ENCODE measurements around the gene RTL1.

The RTL1 gene

DNA sequence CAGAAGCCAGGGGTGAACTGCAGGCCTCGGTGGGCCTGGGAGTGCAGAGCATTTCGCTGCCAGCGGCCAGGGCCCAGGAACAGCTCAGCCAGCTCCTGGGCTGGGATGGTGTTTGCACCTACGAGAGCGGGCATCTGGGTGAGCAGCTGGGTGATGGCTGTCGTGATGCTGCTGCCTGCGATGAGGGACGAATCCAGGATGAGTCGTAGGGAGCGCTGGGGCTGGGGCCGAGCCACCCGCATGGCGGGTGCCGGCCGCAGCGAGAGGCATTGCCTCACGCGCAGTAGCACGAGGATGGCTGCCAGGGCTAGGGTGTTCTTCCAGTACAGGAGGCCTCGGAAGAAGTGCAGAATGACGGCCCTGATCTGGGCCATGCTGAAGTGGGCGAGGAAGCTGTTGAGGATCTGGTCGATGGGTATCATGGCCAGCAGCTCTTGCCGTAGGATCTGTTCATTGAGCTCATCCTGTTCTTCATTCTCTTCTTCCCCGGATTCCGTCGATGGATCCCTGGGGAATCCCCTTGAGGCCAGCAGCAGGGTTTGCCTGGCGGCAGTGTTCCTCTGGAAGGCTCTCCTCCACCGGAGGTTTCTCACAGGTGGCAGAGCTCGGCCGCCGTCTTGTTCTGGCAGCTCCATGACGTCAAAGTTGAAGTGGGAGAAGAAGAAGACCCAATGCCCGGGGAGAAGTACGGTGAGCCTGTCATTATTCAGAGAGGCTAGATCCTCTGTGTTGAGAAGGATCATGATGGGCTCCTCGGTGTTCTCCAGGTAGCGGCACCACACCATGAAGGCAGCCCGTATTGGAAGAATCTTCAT, 22.1 kb downstream of the RTL1 start:
- DNase-seq (no peak), ATAC-seq (no peak)

DNA sequence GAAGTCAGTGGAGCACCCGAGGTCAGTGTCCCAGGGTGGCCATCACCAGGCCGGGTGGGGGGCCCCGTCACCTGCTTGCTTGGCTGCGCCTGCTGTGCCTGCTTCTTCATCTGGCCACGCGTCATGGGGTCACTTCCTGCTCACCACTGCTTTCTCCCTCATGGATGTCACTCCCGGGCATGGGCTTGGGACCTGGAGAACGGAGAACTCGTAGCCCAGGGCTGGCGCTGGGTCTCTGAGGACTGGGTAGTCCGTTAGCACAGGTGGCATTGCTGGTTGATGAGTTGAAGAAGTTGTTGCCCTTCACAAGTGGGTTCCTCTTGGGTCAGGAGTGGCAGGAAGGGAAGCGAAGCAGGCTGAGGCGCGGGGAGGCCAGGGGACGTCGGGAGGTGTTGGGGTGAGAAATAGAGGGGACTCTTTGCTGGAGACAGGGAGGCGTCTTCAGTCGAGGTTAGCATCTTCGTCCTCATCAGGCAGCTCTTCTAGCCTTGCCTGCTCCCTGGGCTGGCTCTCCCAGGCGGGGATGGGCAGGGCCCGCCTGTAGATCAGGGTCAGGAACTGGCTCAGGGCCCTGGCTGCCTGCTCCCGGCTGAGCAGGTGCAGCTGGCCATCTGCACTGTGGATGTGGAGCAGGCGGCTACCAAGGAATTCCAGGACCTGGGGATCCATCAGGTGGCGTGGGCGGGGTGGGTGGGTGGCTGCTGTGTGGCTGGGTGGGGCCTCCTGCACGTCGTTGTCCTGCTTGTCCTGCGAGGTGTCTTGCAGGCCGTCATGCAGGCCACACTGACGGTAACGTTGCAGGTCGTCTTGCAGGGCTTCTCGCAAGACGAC, 23.0 kb downstream of the RTL1 start:
- DNase-seq, result no peak
- ATAC-seq, result no peak

DNA sequence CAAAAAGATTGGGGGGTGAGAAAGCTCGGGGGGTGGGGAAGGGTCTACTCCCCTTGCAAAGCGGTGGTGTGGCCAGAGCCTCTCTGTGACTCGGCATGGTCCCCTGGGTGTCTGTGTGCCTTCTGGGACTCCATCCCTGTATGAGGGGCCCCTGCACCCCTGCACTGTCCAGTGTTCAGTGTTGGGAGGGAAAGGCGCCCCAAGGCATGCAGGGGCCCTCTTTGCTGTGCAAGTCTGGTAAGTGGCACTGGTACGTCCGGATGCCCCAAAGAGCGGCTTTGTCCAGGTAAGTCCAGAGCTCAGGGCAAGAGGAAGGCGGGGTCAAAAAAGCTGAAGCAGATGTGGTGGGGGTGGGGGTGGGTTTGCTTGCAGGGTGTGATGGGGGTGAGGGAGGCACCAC, 23.7 kb downstream of the RTL1 start:
- DNase-seq, result no peak
- ATAC-seq, result no peak

DNA sequence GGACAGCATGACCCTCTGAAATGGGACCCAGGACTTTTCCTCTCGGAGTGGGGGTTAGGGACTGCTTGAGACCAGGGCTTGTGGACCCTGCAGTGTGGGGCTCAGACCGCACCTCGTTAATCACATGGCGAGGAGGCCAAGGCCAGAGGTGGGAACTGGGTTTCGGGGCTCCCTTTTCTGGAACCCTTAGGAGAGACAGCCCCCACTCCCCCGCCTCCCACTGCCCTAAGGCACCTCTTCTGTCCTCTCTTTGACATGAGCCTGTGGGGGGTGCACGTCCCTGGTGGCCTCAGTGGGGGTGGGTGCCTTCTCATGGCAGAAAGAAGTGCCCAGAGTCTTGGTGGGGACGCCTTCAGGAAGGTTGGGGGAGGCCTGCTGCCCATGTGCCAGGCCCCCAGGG, 24.3 kb downstream of the RTL1 start:
- DNase-seq, result no peak
- ATAC-seq, result no peak

DNA sequence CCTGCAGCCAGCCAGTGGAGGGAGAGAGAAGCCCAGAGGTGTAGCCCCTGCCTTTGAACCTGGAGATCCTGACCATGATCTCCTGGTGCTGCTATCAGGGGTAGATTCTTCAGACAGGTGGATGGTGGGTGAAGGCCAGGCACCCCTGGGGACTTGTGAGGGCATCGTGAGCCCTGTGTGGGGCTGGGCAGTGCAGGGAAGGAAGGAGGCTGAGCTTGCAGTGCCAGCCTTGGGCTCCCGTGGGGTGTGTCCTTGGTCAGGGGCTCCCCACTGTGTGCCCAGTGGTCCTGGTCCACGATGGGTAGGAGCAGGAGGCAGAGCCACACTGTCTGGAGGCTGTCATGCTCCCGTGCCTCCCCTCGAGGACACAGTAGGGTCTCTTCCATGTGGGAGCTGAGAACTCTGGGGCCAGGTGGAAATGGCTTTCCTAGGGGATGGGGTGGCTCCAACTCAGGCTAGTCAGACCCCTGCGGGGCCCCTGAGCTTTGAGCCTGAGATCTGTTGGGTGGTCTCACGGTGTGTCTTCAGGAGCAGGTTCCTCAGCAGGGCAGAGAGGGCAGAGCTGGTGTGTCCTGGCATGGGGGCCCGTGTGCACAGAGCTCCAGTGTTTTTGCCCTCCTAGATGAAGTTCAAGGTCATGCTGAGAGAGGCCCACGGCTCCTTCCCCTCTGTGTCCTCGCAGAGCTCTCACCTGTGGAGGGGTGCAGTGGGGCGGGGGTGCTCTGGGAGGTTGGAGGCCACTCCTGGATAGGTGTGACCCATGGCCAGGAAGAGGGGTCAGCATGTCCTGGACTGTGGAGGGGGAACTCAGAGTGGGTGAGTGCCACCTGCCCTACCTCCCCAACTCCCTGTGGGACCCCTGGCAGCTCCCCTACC, 25.0 kb downstream of the RTL1 start:
- ATAC-seq, result no peak

DNA sequence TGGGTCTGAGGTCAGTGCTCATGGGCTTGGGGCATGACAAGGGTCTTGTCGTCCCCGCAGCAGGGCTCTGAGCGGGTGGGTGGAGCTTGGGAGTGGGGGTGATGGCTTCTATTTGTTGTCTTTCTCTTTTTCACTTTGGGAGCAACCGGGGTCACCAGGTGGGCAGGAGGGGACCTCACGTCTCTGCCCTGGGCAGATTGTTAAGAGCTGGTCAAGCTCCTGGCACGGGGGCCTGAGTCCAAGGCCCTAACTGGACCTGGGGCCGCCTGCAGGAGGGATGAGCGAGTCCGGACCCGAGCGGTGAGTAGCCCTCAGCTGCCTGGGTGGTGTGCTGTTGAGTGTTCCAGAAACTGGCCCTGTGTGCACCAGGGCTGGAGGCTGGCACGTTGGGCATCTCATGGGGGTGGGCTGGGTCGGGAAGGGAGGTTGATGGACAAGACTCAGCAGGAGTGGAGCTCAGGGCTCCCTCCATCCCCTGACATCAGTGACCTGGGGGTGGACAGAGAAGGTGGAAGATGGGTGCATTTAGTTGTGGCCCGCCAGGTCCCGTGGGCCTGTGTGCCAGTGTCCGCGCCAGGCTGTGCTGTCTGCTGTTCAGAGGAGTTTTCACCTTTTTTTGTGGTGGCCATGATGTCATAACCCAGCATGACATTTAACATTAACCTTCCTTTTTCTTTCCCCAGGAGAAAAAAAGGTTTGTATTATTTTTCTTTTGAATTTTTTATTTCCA, 27.5 kb downstream of the RTL1 start:
- no peak for DNase-seq
- ATAC-seq, result no peak

More for the DNA sequence above, 25.0 kb downstream of the RTL1 start:
- DNase-seq, result no peak

DNA sequence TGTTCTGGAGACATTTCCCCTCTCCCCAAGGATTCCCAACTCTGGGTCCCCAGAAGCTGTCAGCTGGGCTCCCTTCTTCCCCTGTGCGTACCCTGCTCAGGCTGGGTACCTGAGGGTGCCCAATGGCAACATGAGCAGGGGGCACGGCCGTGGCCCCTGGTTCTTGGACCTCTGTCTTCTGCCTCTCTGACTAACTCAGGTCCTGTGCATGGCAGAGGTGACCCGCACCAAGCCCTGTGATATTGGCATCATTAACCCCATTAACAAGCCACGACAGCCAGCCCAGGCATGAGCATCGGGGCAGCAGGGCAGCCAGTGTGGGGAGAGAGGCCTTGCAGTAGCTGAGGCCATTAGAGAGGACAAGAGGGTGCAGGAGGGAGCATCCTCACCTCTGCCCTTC, 28.4 kb downstream of the RTL1 start:
- no peak for DNase-seq
- ATAC-seq, result no peak

DNA sequence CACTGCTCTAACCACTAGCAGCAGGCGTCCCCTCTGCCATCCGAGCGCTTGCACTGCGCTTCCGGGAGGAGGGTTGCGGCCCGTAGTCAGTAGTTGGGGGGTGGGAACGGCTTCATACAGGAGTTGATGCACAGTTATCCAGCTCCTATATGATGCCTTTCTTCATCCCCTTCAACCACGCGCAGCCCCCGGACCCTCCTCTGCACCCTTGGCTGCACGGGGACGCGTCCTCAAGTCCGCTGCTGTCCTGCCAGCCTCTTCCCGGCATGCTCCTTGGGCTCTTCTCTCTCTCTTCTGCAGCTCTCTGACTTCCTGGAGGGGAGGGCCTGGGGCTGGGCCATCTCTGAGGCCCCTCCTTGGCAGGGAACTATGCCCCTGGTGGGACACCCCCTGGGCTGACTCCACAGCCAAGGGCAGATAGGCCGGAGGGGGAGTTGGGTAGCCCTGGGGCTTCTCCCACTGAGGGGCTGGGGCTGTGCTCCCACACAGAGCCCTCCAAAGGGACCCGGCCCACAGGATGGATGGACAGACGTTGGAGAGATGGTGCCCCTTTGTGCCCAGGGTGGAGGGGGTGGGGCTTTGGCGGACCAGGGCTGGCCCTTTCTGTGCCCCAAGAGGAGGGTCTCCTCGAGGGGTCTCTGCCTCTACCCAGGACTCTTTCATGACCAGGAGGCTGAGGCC, 29.0 kb downstream of the RTL1 start:
- ATAC-seq, result no peak
- DNase-seq, result no peak

DNA sequence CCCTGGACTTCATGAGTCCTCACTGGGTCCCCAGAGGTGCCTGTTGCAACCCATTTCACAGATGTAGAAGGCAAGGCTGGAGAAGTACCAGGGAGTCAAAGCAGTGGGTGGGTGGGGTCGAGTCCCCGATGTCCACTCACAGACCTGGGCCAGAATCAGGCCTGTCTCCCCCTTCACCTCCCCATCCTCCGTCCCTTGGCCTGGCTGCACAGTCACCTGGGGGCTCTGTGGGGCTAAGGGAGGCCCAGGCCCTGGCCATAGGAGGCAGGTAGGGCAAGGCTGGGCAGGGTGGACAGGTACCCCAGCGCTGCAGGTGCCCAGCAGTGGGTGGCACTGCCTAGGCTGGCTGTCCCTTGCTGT, 29.5 kb downstream of the RTL1 start:
- ATAC-seq, result no peak
- DNase-seq, result no peak

DNA sequence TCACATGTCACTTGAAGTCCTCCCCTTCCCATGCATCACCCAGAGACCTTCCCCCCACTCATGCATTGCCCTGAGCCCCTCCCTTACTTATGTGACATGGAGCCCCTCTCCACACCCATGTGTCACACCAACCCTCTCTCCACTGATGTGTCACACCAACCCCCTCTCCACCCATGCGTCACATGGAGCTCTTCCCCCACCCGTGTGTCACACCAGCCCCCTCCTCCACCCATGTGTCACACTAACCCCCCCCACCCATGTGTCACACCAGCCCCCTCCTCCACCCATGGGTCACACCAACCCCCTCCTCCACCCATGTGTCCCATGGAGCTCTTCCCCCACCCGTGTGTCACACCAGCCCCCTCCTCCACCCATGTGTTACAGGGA, 30.4 kb downstream of the RTL1 start:
- no peak for DNase-seq
- ATAC-seq, result no peak

DNA sequence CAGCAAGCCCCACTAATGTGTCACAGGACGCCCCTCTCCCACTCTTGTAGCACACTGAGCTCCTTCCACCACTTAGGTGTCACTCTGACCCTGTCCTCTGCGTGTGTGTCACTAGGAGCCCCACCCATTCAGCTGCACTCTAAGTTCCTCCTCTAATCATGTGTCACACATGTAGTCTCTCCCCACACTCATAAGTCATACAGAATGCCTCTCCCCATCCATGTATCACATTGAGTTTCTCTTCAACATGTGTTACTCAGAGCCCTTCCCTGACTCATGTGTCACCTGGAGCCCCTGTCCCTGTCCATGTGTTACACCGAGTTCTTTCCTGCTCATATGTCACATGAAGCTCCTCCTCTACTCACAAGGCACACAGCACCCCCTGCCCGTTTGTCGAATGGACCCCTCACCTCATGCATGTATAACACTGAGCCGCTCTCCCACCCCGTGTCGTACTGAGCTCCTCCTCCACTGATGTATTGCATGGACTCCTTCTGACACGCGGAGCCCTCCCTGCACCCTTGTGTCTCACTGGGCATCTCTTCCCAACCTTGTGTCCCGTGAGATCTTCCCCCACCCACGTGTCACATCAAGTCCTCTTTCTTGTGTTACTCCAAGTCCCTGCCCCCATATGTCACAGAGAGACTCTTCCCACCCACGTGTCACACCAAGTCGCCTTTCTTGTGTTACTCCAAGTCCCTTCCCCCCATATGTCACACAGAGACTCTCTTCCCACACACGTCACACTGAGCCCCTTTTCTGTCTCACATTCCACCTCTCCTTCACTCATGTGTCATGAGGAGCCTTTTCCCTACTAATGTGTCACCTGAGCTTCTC, 31.0 kb downstream of the RTL1 start:
- peak; percentile 24 for ATAC-seq
- DNase-seq, result no peak

DNA sequence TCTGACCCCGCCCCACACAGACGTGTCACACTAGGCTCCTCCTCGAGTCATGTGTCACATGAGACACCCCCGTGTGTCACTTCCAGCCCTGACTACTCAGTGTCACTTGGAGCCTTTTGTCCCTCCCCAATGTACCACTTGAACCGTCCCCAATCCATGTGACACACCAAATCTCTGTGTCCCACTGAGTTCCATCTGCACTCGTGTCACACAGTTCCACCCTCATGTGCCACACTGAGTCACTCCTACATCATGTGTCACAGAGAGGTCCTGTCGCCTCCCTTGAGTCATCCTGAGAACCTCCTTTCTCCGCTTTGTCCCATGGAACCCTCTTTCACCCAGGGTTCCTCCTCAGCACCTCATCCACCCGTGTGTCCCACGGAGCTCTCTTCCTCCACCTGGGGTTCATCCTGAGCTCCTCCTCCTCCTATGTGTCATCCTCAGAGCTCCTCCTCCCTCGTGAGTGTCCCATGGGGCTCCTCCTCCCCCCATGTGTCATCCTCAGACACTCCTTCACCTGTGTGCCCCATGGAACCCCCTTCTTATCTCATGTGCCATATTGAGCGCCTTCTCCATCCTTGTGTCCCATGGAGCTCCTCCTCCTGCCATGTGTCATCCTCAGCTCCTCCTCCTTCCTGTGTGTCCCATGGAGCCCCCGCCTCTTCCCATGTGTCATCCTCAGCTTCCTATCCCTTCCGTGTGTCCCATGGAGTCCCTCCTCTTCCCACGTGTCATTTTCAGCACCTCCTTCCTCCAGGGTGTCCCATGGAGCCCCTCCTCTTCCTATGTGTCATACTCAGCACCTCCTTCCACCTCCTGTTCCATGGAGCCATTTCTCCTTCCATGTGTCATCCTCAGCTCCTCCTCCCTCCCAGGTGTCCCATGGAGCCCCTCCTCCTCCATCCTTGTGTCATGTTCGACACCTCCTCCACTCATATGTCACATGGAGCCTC, 32.0 kb downstream of the RTL1 start:
- no peak for DNase-seq
- ATAC-seq, result peak; percentile 48

DNA sequence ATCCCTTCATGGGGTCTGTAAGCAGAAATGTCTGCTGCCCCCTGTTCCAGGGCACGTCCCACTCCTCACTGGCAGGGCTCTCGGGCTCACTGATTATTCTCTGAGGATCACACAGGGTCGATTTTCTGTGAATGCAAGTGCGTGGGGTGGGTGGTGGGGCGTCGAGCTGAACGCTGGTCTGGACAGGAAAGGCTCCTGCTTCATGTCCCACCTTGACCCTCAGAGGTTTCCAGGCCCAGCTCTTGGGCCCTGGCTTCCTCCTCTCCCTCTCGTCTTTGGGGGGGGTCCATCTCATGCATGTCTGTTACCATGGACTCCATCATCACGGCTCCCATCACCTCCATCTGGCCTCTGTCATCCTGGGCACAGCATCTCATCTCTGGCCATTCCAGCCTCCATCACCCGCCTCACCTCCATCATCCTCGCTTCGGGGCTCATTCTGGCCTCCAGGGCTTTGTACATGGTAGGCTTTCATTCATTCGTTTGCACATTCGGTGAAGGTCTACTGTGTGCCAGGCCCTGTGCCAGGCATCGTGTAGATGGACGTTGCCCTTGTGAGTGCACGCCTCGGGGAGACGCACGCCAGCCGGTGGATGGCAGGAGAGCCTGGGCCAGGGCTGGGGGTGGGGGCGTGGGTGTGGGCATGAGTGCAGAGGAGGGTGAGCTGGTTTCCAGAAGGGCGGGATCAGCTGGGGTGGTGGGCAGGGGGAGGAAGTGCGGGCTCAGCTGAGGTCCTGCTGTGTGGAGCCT, 34.7 kb downstream of the RTL1 start:
- no peak for ATAC-seq
- DNase-seq, result no peak

DNA sequence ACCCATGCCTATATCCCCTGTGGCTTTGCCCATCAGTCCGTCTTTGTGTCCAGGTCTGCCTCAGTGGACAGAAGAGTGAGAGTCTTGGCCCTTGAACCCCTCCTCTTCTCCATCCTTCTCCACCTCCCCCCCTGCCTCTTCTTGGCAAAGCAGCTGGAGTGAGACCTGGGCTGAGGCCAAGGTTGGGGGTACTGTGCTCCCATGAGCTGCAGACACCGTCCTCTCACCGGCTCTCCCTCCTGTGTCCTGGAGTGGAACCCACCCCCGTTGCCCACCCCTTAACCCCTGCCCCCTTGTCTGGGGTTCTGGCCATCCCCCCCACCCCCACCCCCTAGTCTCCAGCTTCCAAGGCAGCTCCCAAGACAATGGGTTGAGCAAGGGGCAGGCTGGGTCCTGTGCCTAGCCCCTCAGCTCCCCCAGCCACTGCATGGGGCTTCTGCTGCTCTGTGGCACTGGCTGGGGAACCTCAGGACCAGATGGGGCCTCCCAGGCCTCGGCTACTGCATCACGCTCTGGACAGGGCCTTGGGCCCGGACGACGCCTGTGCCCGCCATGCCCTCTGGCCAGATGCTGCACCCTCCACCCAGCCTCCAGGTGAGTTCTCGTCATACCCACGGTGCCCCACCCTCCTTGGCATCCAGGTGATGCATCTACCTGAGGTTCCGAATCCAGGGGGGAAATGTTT, 35.7 kb downstream of the RTL1 start:
- ATAC-seq (no peak), DNase-seq (no peak)

DNA sequence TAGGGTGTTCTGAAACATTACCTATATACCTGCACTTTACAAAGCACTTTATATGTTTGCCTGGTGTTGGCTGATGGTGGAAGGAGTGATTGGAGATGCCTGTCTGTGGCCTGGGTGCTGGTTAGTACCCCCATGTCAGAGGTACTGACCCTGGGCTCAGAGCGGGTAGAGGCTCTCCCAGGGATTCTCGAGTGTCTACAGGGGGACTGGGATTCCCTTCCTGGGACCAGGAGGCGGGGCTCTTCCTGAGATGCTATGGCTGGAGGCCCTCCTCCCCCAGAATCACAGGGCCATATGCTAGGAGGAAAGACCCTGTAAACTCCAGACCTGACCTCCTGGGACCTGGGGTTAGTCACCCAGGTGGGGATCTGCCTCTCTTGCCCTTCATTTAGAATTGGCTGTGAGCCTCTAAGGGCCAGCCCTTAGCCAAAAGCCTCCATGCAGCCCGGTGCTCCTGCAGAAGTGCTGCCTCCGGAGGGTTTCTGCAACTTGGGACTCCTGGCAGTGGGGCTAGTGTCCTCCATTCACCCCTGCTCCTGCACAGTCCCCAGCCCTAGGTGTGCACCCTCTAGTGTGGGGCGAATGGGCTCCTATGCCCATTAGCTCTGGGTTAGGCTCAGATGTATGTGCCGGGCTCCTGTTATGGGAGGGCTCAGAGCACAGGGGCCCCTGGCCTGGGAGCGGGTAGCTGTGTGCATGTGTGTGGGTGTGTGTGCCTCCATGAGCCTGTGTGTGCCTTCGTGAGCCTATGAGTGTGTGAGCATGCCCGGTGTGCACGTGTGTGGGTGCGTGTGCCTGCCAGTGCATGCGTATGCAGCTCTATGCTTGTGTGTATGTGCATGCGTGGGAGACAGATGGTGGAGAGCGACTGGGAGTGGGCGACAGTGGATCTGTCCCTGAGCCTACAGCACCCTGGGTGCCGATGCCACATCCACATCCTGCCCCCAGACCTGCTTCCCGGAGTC, 36.6 kb downstream of the RTL1 start:
- no peak for ATAC-seq
- DNase-seq, result no peak

DNA sequence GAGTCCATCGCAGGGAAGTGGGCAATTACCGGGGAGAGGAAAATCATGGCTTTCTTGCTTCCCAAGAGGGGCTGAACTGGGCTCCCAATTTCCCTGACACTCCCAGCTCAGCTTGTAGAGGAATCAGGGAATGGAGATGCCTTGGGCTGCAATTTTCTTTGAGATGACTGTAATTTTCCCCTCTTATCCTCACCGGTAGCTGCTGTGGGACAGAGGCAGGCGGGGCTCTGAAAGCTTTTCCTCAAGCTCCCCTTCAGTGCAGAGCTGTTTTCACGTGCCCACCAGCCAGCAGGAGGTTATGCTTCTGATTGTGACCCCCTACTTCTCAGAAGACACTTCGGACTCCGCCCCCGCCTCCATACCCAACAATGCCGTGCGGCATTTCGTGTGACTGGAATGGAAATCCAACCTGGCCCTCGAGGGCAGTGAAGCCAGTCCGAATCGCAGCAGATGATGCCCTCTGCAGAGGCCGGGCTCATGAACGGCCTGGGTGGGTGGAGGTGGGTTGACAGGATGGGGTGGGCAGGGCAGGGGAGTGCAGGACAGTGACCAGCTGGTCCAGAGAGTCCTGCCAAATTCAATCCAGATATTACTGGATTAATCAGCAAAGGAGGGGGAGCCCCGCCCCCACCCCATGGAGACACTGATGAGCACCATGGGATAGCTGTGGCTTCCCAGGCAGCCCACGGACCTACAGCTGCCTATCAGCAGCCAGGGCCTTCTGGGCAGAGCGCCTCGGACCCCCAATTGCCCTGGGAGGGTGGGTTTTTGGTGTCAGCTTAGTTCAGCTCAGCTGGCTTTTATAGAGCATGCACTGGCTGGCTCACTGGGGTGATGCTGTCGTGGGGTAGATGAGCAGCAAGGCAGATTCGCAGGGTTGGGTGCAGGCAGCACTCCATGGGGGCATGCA, 37.6 kb downstream of the RTL1 start:
- DNase-seq (no peak), ATAC-seq (no peak)

All from stimulated activated naive CD8-positive, alpha-beta T cell treated with anti-CD3 and anti-CD28 coated beads, Interleukin-15, Interleukin-2, amounts not matched to agents 100 U/mL and 50 U/mL, for 24 hours (primary cell).